Measurements from ENCODE around the gene VPS13D. TPM values are rescaled to one million over a fixed set of nuclear protein-coding genes. Genes with fewer than 3 reads are reported as not detected.

Gene VPS13D
- polyA plus RNA-seq, 1 of the 3 experiments (the other 2 are of a cell fraction), result 15.0 TPM

DNA sequence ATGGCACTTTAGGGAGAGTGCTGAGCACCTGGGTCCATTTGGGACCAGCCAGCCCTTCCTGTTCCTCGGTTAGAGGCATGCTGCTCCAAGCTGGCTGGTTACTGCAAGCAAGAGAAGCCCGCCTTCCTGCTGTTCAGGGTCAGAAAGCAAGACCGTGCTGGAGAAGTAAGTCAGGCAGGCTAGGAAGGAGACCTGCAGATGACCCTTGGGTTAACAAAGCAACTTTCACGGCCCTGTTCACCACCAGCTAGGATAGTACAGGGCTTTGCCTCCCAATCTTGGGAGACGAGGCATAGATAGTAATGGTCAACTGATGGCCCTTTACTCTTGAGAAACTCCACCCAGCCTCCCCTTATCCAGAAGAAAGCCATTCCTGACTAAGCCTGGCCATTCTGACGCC lies 252.1 kb downstream of the VPS13D start (continued):
- no peak for TF ChIP-seq NRF1 (IDR thresholded peaks at IDR 0.05; ENCODE audit: low read depth, low read length)
- TF ChIP-seq YY1 (IDR thresholded peaks at IDR 0.05; ENCODE audit: low read depth), result no peak
- no peak for TF ChIP-seq EZH2phosphoT487 (IDR thresholded peaks at IDR 0.05; ENCODE audit: borderline replicate concordance, low read depth)
- no peak for TF ChIP-seq TCF12 (IDR thresholded peaks at IDR 0.05)
- TF ChIP-seq ELF1 (IDR thresholded peaks at IDR 0.05), result no peak

DNA sequence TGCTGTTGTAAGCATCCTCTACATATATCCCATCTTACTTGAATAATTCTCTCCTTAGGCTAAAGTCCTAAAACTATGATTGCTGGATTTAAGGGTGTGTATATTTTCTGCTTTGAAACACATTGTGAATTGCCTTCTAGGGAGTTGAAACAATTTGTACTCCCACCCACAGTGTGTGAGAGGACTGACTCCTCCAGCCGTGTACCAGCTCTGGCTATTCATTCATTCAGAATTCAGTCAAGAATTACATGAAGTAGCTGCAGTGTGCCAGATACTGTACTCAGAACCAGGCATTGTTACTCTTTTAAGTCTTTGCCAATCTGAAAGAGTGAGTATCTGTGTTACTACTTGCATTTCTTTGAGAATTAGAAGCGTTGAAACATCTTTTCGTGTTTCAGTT lies 253.2 kb downstream of the VPS13D start:
- peaks cover 0 to 2% of the 10 kb centered on the region in 2 experiments for H3K36me3 ChIP-seq (replicated peaks in 1 of 2; ENCODE audit: control insufficient read depth in 1 of 2, insufficient read depth in 2 of 2, low read length in 1 of 2)
- peaks cover 19% of the 10 kb centered on the region for H3F3A ChIP-seq (replicated peaks; ENCODE audit: insufficient read depth)
- H3K9me3 ChIP-seq, result no peaks in the 10 kb centered on the region
- H2AFZ ChIP-seq (ENCODE audit: low read depth), result no peak overlapping the region
- H3K9ac ChIP-seq, result no peak overlapping the region
- H3K27me3 ChIP-seq (ENCODE audit: insufficient read depth), result no peaks in the 10 kb centered on the region
- no peaks in the 10 kb centered on the region for H3K79me2 ChIP-seq (ENCODE audit: insufficient read depth)
- H3K4me3 ChIP-seq (ENCODE audit: low read depth in 2 of 2, low read length in 1 of 2), result no peak overlapping the region
- POLR2A ChIA-PET, result no interaction called here
- no peaks in the 10 kb centered on the region for H3K9me2 ChIP-seq
- no peaks in the 10 kb centered on the region for H4K20me1 ChIP-seq (ENCODE audit: insufficient read depth)
- CTCF ChIA-PET, result interaction anchor here (0.9 kb wide), 1 partner anchor 8 kb away, joined by 3 read pairs; no protein-coding TSS in a partner anchor
- no peak overlapping the region for H3K4me2 ChIP-seq
- 96% methylated on average over 3 of the region's 3 CpGs for WGBS (ENCODE audit: low lambda C conversion rate)
- H3K27ac ChIP-seq (ENCODE audit: low read depth in 2 of 2, low read length in 1 of 2), result no peak overlapping the region
- no peak for TF ChIP-seq NFIC (IDR thresholded peaks at IDR 0.05; ENCODE audit: borderline replicate concordance)
- TF ChIP-seq YY1 (IDR thresholded peaks at IDR 0.05; ENCODE audit: low read depth), result no peak
- no peak for TF ChIP-seq SMC3 (IDR thresholded peaks at IDR 0.05; ENCODE audit: low read depth, low read length)
- TF ChIP-seq ELF1 (IDR thresholded peaks at IDR 0.05), result no peak
- TF ChIP-seq, protein P1, sequence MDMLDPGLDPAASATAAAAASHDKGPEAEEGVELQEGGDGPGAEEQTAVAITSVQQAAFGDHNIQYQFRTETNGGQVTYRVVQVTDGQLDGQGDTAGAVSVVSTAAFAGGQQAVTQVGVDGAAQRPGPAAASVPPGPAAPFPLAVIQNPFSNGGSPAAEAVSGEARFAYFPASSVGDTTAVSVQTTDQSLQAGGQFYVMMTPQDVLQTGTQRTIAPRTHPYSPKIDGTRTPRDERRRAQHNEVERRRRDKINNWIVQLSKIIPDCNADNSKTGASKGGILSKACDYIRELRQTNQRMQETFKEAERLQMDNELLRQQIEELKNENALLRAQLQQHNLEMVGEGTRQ (IDR thresholded peaks at IDR 0.05; ENCODE audit: borderline replicate concordance, low read depth, low read length), result no peak
- DNase-seq, result no peak
- peaks cover 28 to 58% of the 10 kb centered on the region in 2 experiments for H3K4me1 ChIP-seq (ENCODE audit: control insufficient read depth in 1 of 2, insufficient read depth in 2 of 2, low read depth in 1 of 2, low read length in 1 of 2)

DNA sequence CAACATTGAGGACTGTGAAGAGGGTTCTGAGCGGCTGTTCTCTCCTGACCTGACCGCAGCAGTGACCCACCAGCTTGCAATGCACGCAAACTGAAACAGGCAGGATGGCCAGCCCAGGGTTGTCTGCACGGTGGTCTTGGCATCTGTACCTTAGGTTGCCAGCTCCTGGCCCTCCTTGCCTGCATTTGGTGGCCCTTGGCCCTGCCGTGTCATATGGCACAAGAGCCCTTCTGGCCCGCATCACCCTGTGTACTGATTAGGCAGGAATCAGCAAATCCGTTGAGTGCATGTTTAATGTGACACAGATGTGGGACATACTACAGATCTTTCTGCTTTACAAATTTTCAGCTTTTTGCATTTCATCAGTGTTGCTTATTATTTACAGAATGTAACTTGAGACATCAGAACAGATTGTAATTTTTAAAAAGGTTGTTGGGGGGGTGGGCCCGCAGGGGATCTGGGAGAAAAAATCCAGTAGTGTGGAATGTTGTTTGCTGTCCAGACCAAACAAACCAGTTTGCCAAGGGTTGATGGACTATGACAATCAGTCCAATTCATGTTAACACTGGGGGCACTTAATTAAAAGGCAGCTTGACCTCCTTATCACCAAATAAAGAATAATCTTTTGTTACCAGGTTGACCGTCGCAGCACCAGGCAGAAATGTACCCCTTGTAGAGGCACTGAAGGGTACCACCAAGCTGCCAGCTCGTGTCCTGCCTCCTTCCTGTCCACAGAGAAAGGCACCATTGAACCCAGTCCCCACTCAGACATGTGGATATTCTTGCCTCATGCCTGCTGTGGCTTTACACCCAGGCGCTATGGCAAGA lies 255.6 kb downstream of the VPS13D start:
- Histone ChIP-seq H3K27me3 (ENCODE audit: insufficient read depth) (no peaks in the 10 kb centered on the region), H3K27ac (ENCODE audit: low read depth in 2 of 2, low read length in 1 of 2) (peak overlapping the region in 1 of 2 experiments; percentile 84; a peak in 2 of 4 replicates), H3K4me1 (ENCODE audit: control insufficient read depth in 1 of 2, insufficient read depth in 2 of 2, low read depth in 1 of 2, low read length in 1 of 2) (peaks cover 11 to 37% of the 10 kb centered on the region in 2 experiments), H3K79me2 (ENCODE audit: insufficient read depth) (no peaks in the 10 kb centered on the region), H3K9me2 (no peaks in the 10 kb centered on the region), H3K9me3 (no peaks in the 10 kb centered on the region), H2AFZ (ENCODE audit: low read depth) (no peak overlapping the region), H3K9ac (no peak overlapping the region), H3K4me2 (no peak overlapping the region), H3F3A (replicated peaks; ENCODE audit: insufficient read depth) (peaks cover 20% of the 10 kb centered on the region), H4K20me1 (ENCODE audit: insufficient read depth) (no peaks in the 10 kb centered on the region), H3K4me3 (ENCODE audit: low read depth in 2 of 2, low read length in 1 of 2) (no peak overlapping the region), H3K36me3 (replicated peaks in 1 of 2; ENCODE audit: control insufficient read depth in 1 of 2, insufficient read depth in 2 of 2, low read length in 1 of 2) (peaks cover 0 to 4% of the 10 kb centered on the region in 2 experiments)
- WGBS (ENCODE audit: low lambda C conversion rate), result 77% methylated on average over 9 of the region's 12 CpGs
- ChIA-PET POLR2A (no interaction called here), CTCF (interaction anchor here (0.7 to 1.3 kb wide), 6 partner anchors 9 to 164 kb away, joined by 3 read pairs; no protein-coding TSS in a partner anchor)
- DNase-seq, result peak; percentile 71
- TF ChIP-seq, protein P2, sequence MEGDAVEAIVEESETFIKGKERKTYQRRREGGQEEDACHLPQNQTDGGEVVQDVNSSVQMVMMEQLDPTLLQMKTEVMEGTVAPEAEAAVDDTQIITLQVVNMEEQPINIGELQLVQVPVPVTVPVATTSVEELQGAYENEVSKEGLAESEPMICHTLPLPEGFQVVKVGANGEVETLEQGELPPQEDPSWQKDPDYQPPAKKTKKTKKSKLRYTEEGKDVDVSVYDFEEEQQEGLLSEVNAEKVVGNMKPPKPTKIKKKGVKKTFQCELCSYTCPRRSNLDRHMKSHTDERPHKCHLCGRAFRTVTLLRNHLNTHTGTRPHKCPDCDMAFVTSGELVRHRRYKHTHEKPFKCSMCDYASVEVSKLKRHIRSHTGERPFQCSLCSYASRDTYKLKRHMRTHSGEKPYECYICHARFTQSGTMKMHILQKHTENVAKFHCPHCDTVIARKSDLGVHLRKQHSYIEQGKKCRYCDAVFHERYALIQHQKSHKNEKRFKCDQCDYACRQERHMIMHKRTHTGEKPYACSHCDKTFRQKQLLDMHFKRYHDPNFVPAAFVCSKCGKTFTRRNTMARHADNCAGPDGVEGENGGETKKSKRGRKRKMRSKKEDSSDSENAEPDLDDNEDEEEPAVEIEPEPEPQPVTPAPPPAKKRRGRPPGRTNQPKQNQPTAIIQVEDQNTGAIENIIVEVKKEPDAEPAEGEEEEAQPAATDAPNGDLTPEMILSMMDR (IDR thresholded peaks at IDR 0.05), result no peak
- TF ChIP-seq RFX5 (IDR thresholded peaks at IDR 0.05; ENCODE audit: low read length), result no peak
- TF ChIP-seq GATA2 (CRISPR knock-in tag; IDR thresholded peaks at IDR 0.05), result 0 out of 2 replicates have a peak, but pooled peaks have one; percentile 11
- no peak for TF ChIP-seq RXRA (IDR thresholded peaks at IDR 0.05; ENCODE audit: borderline replicate concordance, low read depth)
- no peak for TF ChIP-seq NFIC (IDR thresholded peaks at IDR 0.05; ENCODE audit: borderline replicate concordance)
- no peak for TF ChIP-seq SIN3A (IDR thresholded peaks at IDR 0.05; ENCODE audit: borderline replicate concordance, low read depth, low read length)
- no peak for TF ChIP-seq FOSL2 (IDR thresholded peaks at IDR 0.05; ENCODE audit: borderline replicate concordance, low read depth)
- TF ChIP-seq, protein P3, sequence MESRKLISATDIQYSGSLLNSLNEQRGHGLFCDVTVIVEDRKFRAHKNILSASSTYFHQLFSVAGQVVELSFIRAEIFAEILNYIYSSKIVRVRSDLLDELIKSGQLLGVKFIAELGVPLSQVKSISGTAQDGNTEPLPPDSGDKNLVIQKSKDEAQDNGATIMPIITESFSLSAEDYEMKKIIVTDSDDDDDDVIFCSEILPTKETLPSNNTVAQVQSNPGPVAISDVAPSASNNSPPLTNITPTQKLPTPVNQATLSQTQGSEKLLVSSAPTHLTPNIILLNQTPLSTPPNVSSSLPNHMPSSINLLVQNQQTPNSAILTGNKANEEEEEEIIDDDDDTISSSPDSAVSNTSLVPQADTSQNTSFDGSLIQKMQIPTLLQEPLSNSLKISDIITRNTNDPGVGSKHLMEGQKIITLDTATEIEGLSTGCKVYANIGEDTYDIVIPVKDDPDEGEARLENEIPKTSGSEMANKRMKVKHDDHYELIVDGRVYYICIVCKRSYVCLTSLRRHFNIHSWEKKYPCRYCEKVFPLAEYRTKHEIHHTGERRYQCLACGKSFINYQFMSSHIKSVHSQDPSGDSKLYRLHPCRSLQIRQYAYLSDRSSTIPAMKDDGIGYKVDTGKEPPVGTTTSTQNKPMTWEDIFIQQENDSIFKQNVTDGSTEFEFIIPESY (IDR thresholded peaks at IDR 0.05; ENCODE audit: borderline replicate concordance, low read depth), result no peak
- TF ChIP-seq SMC3 (IDR thresholded peaks at IDR 0.05; ENCODE audit: low read depth, low read length), result no peak
- no peak for TF ChIP-seq GABPA (IDR thresholded peaks at IDR 0.05; ENCODE audit: low read depth)
- 0 out of 2 replicates have a peak, but pooled peaks have one; percentile 14 for TF ChIP-seq RCOR1 (IDR thresholded peaks at IDR 0.05; ENCODE audit: low read length)
- TF ChIP-seq CHD2 (IDR thresholded peaks at IDR 0.05; ENCODE audit: low read length, partially characterized antibody), result peak; percentile 23
- TF ChIP-seq MXI1 (IDR thresholded peaks at IDR 0.05; ENCODE audit: low read depth, low read length), result no peak
- TF ChIP-seq NRF1 (IDR thresholded peaks at IDR 0.05; ENCODE audit: low read depth, low read length), result no peak
- TF ChIP-seq FOXJ3 (CRISPR knock-in tag; IDR thresholded peaks at IDR 0.05), result no peak
- no peak for TF ChIP-seq TAF1 (IDR thresholded peaks at IDR 0.05; ENCODE audit: borderline replicate concordance, low read depth, low read length)

All from SK-N-SH (cell line).